GM23248 (cell line): ENCODE measurements around the gene ZNF813.
"Not testable (repeated sequence)": the region's sequence is repeated elsewhere in the genome, so short reads cannot be mapped to it uniquely, and the experiment has no call there.

Source experiments
- EZH2 ChIP-seq: fragments of 200-600 bp; sonication (generic); IDR thresholded peaks from 2 replicates; pipeline ENCODE4 v1.6.1; 2018; ENCODE audit warnings: antibody characterized with exemption, mild to moderate bottlenecking; ENCODE audit not compliant: insufficient read depth, poor library complexity, severe bottlenecking
- EZH2phosphoT487 ChIP-seq: fragments of 200-600 bp; sonication (generic); IDR thresholded peaks from 2 replicates; pipeline ENCODE4 v1.6.1; 2018; ENCODE audit warnings: antibody characterized with exemption, moderate library complexity, mild to moderate bottlenecking, low read depth; ENCODE audit not compliant: insufficient read depth

- TF ChIP-seq EZH2, EZH2phosphoT487: not testable (repeated sequence)
Measured at GRCh38 chr19:53483751-53484150, 16.2 kb downstream of the ZNF813 start.
